GM18508 (cell line): Measurements from ENCODE around the gene ARMC8.

Experiments used
- ATAC-seq: cut with Tn5 transposase; IDR thresholded peaks from one replicate; pipeline ENCODE4 v1.9.1; 2021; ENCODE audit warnings: moderate number of reproducible peaks; ENCODE audit not compliant: insufficient read depth, unreplicated experiment

The ARMC8 gene

GRCh38 chr3:138297059-138297607 is 110.0 kb downstream of the ARMC8 start:
- ATAC-seq: no peak

GRCh38 chr3:138297876-138298275 is 110.8 kb downstream of the ARMC8 start:
- ATAC-seq: no peak

GRCh38 chr3:138300647-138301046 is 113.5 kb downstream of the ARMC8 start:
- no peak for ATAC-seq

- no peak for ATAC-seq
Measured at GRCh38 chr3:138303474-138303873, 116.4 kb downstream of the ARMC8 start.

GRCh38 chr3:138307899-138308298 is 120.8 kb downstream of the ARMC8 start:
- no peak for ATAC-seq

- ATAC-seq: no peak
Measured at GRCh38 chr3:138308783-138309182, 121.7 kb downstream of the ARMC8 start.

- ATAC-seq: no peak
Measured at GRCh38 chr3:138310494-138310893, 123.4 kb downstream of the ARMC8 start.

- ATAC-seq: no peak
Measured at GRCh38 chr3:138314751-138315150, 127.7 kb downstream of the ARMC8 start.

GRCh38 chr3:138317687-138318086 is 130.6 kb downstream of the ARMC8 start:
- ATAC-seq: no peak

GRCh38 chr3:138323971-138324370 is 136.9 kb downstream of the ARMC8 start:
- no peak for ATAC-seq

GRCh38 chr3:138325990-138326389 is 138.9 kb downstream of the ARMC8 start:
- ATAC-seq: no peak

GRCh38 chr3:138326866-138327595 is 139.9 kb downstream of the ARMC8 start:
- ATAC-seq: no peak

- ATAC-seq: no peak
Measured at GRCh38 chr3:138327831-138328230, 140.7 kb downstream of the ARMC8 start.

- no peak for ATAC-seq
Measured at GRCh38 chr3:138328341-138328740, 141.2 kb downstream of the ARMC8 start.

- no peak for ATAC-seq
Measured at GRCh38 chr3:138329127-138329983, 142.3 kb downstream of the ARMC8 start, which contains the start of gene NME9. Gene NME9, minus strand, starts transcription at chr3:138329851. Its CDS starts 516 bp downstream, at chr3:138329335.

GRCh38 chr3:138329984-138330293 is 142.8 kb downstream of the ARMC8 start:
- no peak for ATAC-seq

GRCh38 chr3:138331143-138331894 is 144.2 kb downstream of the ARMC8 start:
- ATAC-seq: no peak

GRCh38 chr3:138332472-138333073 is 145.5 kb downstream of the ARMC8 start:
- no peak for ATAC-seq

GRCh38 chr3:138334608-138335007 is 147.5 kb downstream of the ARMC8 start:
- ATAC-seq: no peak

GRCh38 chr3:138336454-138336999 is 149.4 kb downstream of the ARMC8 start:
- ATAC-seq: no peak
